ENCODE data around the gene PRKG1.
"Not testable (repeated sequence)": the region's sequence is repeated elsewhere in the genome, so short reads cannot be mapped to it uniquely, and the experiment has no call there.

PRKG1 gene

GRCh38 chr10:51178634-51179033 is 104.3 kb downstream of the PRKG1 start:
- no peak for DNase-seq

GRCh38 chr10:51180141-51180540 is 105.9 kb downstream of the PRKG1 start:
- DNase-seq: no peak

GRCh38 chr10:51183783-51184182 is 109.5 kb downstream of the PRKG1 start:
- DNase-seq: no peak

- no peak for DNase-seq
Observed at GRCh38 chr10:51186361-51186760, 112.1 kb downstream of the PRKG1 start.

GRCh38 chr10:51188008-51188407 is 113.7 kb downstream of the PRKG1 start:
- no peak for DNase-seq

GRCh38 chr10:51188866-51189265 is 114.6 kb downstream of the PRKG1 start:
- DNase-seq: no peak

- no peak for DNase-seq
Observed at GRCh38 chr10:51196508-51197175, 122.4 kb downstream of the PRKG1 start.

GRCh38 chr10:51198170-51198569 is 123.9 kb downstream of the PRKG1 start:
- DNase-seq: no peak

- DNase-seq: no peak
Observed at GRCh38 chr10:51201947-51202346, 127.7 kb downstream of the PRKG1 start.

- DNase-seq: no peak
Observed at GRCh38 chr10:51203359-51203758, 129.1 kb downstream of the PRKG1 start.

- no peak for DNase-seq
Observed at GRCh38 chr10:51204066-51204465, 129.8 kb downstream of the PRKG1 start.

GRCh38 chr10:51204701-51205100 is 130.4 kb downstream of the PRKG1 start:
- DNase-seq: no peak

GRCh38 chr10:51206500-51206899 is 132.2 kb downstream of the PRKG1 start:
- DNase-seq: no peak

- not testable (repeated sequence) for DNase-seq
Observed at GRCh38 chr10:51212937-51213336, 138.7 kb downstream of the PRKG1 start.

GRCh38 chr10:51214207-51215196 is 140.2 kb downstream of the PRKG1 start:
- DNase-seq: no peak

- DNase-seq: no peak
Observed at GRCh38 chr10:51215951-51216834, 141.9 kb downstream of the PRKG1 start.

GRCh38 chr10:51217505-51217904 is 143.2 kb downstream of the PRKG1 start:
- no peak for DNase-seq

GRCh38 chr10:51224671-51225161 is 150.4 kb downstream of the PRKG1 start:
- no peak for DNase-seq

GRCh38 chr10:51227897-51228713 is 153.8 kb downstream of the PRKG1 start:
- DNase-seq: no peak

GRCh38 chr10:51228714-51229100 is 154.4 kb downstream of the PRKG1 start:
- DNase-seq: no peak

- DNase-seq: no peak
Observed at GRCh38 chr10:51230887-51231585, 156.7 kb downstream of the PRKG1 start.

Data from T1000 (cell line).